ENCODE data around the gene PFKM. TPM values are rescaled to one million over a fixed set of nuclear protein-coding genes. Genes with fewer than 3 reads are reported as not detected.
A peak's percentile ranks its signal among the peaks of the same experiment; 100 is the strongest.

Gene PFKM
- total and polyA plus RNA-seq, 4 donors: 105 to 145 (median 130) TPM

DNA sequence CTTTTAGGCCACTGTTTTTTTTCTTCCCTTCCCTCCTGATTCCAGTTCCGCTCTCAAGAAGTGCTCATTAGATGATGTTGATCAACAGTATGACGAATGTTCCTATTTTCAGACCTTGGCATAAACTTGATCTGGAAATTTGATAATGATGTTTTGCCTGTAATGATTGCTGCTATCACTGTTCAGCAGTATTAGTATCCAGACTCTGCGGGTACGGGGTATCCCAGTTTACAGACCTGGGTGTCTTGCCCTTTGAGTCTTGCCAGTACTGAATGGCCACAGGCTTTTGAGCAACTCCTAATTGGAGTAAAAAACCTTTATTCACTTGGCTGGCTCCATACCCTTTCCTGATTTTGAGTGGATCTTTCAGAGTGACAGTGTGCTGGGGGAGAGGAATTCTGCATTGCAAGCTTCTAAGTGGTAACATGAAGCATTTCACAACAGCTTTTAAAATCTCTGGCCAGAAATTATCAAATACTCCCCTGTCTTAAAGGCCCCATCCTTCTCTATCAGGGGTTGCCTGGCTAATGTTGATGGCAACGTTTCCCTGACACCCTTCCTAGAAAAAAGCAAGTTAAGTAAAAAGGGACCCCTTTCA, 44.1 kb downstream of the PFKM start:
- Histone ChIP-seq H3K4me3 (ENCODE audit: low read depth, low read length) (no peak overlapping the region), H3K27ac (ENCODE audit: low read depth, low read length) (peak overlapping the region; percentile 54), H3K36me3 (ENCODE audit: control insufficient read depth, insufficient read depth, low read length) (no peaks in the 10 kb centered on the region), H3K4me1 (ENCODE audit: control insufficient read depth, insufficient read depth, low read length) (peaks cover 5% of the 10 kb centered on the region), H3K27me3 (ENCODE audit: control insufficient read depth, insufficient read depth, low read length) (no peaks in the 10 kb centered on the region), H3K9me3 (ENCODE audit: control insufficient read depth, insufficient read depth, low read length) (no peaks in the 10 kb centered on the region)
- peak in 1 of 6 donors; percentile 15 for DNase-seq (ENCODE audit: low read depth in 4 of 6, low spot score in 6 of 6)
- 80% methylated on average over 2 of the region's 5 CpGs for WGBS (ENCODE audit: insufficient coverage)

GRCh38 chr12:48164451-48164850, 45.3 kb downstream of the PFKM start:
- Histone ChIP-seq H3K36me3 (ENCODE audit: control insufficient read depth, insufficient read depth, low read length) (no peaks in the 10 kb centered on the region), H3K27me3 (ENCODE audit: control insufficient read depth, insufficient read depth, low read length) (no peaks in the 10 kb centered on the region), H3K9me3 (ENCODE audit: control insufficient read depth, insufficient read depth, low read length) (no peaks in the 10 kb centered on the region), H3K4me3 (ENCODE audit: low read depth, low read length) (no peak overlapping the region), H3K4me1 (ENCODE audit: control insufficient read depth, insufficient read depth, low read length) (peaks cover 5% of the 10 kb centered on the region), H3K27ac (ENCODE audit: low read depth, low read length) (peak overlapping the region; percentile 54)
- peak in 2 of 6 donors; percentile 53 to 54 for DNase-seq (ENCODE audit: low read depth in 4 of 6, low spot score in 6 of 6)
- WGBS (ENCODE audit: insufficient coverage): no CpG with 5 or more reads among the region's 2 CpGs

DNA sequence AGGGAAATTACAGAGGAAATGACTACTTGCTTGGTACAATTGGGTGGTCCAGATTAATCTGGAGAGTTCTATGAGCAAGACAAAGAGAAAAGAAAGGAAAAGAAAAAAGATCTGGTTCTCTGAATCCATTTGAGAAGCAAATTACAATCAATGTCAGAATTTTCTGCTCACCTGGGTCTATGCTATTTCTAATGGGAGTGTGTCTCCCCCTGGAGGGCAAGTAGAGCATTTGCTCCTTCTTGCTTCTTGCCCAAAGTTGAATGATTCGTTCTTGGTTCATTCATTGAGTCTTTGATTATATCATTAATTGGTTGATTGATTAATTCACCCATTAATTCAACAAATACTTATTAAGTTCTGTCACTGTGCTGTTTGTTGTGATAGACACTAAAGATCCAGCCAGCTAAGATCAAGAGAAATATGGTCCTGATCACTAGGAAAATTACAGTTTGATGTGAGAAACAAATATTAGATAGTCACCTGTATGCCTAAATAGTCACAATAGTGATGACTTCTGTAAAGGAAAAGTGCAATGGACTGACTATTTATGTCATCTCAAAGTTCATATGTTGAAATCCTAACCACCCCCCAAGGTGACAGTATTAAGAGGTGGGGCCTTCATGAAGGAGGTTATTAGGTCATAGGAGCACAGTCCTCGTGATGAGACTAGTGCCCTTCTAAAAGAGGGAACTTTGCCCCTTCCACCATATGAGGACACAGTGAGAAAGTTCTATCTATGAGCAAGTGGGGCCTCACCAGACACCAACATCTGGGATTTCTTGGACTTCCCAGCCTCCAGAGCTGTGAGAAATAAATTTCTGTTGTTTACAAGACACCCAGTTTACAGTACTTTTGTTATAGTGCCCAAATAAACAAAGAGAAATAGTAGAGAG, 46.2 kb downstream of the PFKM start:
- no peaks in the 10 kb centered on the region for H3K36me3 ChIP-seq (ENCODE audit: control insufficient read depth, insufficient read depth, low read length)
- H3K4me1 ChIP-seq (ENCODE audit: control insufficient read depth, insufficient read depth, low read length): peaks cover 5% of the 10 kb centered on the region
- H3K27me3 ChIP-seq (ENCODE audit: control insufficient read depth, insufficient read depth, low read length): no peaks in the 10 kb centered on the region
- WGBS (ENCODE audit: insufficient coverage): no CpG with 5 or more reads among the region's 2 CpGs
- peak in 2 of 6 donors; percentile 81 to 90 for DNase-seq (ENCODE audit: low read depth in 4 of 6, low spot score in 6 of 6)
- no peak overlapping the region for H3K4me3 ChIP-seq (ENCODE audit: low read depth, low read length)
- no peaks in the 10 kb centered on the region for H3K9me3 ChIP-seq (ENCODE audit: control insufficient read depth, insufficient read depth, low read length)
- H3K27ac ChIP-seq (ENCODE audit: low read depth, low read length): peak overlapping the region; percentile 42

GRCh38 chr12:48169011-48169410, 49.8 kb downstream of the PFKM start:
- no peak for DNase-seq (ENCODE audit: low read depth in 4 of 6, low spot score in 6 of 6)
- Histone ChIP-seq H3K36me3 (ENCODE audit: control insufficient read depth, insufficient read depth, low read length) (no peaks in the 10 kb centered on the region), H3K27ac (ENCODE audit: low read depth, low read length) (no peak overlapping the region), H3K9me3 (ENCODE audit: control insufficient read depth, insufficient read depth, low read length) (no peaks in the 10 kb centered on the region), H3K4me3 (ENCODE audit: low read depth, low read length) (no peak overlapping the region), H3K4me1 (ENCODE audit: control insufficient read depth, insufficient read depth, low read length) (no peaks in the 10 kb centered on the region), H3K27me3 (ENCODE audit: control insufficient read depth, insufficient read depth, low read length) (no peaks in the 10 kb centered on the region)
- 90% methylated on average over 15 of the region's 19 CpGs for WGBS (ENCODE audit: insufficient coverage)

DNA sequence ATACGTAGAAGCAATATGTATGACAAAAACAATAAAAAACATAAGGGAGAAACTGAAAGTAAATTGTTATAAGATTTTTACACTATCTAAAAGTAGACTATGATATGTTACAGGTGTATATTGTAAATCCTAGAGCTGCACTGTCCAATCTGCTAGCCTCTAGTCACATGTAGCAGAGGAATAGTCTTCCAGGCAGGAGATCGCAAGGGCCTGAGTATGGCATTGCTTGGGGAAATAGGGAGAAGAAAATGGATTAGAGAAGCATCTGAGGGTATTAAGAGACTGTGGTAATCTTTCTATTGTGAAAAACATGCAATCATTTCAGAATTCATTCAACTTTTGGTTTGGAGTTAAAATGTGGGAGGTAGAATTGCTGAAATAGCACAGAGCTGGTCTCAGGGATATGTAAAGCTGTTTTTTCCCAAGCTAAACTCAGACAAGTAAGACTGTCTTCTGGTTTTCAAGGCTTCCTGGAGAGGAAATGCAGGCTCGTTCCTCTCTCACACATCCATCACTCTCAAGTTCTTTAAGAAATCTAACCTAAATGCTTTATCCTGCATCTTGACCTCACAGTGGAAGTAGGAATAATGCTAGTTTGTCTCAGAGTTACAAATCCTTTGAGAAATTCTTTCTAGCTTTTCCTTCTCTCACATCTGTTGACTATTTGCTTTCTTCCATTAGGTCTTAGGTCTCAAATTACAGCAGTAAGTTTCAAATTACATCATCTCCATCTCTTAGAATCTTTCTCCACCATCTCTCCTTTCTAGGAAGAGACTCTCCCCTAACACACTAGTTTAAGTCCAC, 56.7 kb downstream of the PFKM start:
- H3K4me1 ChIP-seq (ENCODE audit: control insufficient read depth, insufficient read depth, low read length): no peaks in the 10 kb centered on the region
- no peaks in the 10 kb centered on the region for H3K9me3 ChIP-seq (ENCODE audit: control insufficient read depth, insufficient read depth, low read length)
- no peaks in the 10 kb centered on the region for H3K27me3 ChIP-seq (ENCODE audit: control insufficient read depth, insufficient read depth, low read length)
- DNase-seq (ENCODE audit: low read depth in 4 of 6, low spot score in 6 of 6): no peak
- 100% methylated on average over 1 of the region's 3 CpGs for WGBS (ENCODE audit: insufficient coverage)
- H3K27ac ChIP-seq (ENCODE audit: low read depth, low read length): no peak overlapping the region
- H3K4me3 ChIP-seq (ENCODE audit: low read depth, low read length): no peak overlapping the region
- H3K36me3 ChIP-seq (ENCODE audit: control insufficient read depth, insufficient read depth, low read length): no peaks in the 10 kb centered on the region

GRCh38 chr12:48176417-48176751, 57.2 kb downstream of the PFKM start:
- H3K27me3 ChIP-seq (ENCODE audit: control insufficient read depth, insufficient read depth, low read length): no peaks in the 10 kb centered on the region
- no peaks in the 10 kb centered on the region for H3K9me3 ChIP-seq (ENCODE audit: control insufficient read depth, insufficient read depth, low read length)
- H3K4me1 ChIP-seq (ENCODE audit: control insufficient read depth, insufficient read depth, low read length): no peaks in the 10 kb centered on the region
- H3K27ac ChIP-seq (ENCODE audit: low read depth, low read length): no peak overlapping the region
- no peak overlapping the region for H3K4me3 ChIP-seq (ENCODE audit: low read depth, low read length)
- no peak for DNase-seq (ENCODE audit: low read depth in 4 of 6, low spot score in 6 of 6)
- no peaks in the 10 kb centered on the region for H3K36me3 ChIP-seq (ENCODE audit: control insufficient read depth, insufficient read depth, low read length)

DNA sequence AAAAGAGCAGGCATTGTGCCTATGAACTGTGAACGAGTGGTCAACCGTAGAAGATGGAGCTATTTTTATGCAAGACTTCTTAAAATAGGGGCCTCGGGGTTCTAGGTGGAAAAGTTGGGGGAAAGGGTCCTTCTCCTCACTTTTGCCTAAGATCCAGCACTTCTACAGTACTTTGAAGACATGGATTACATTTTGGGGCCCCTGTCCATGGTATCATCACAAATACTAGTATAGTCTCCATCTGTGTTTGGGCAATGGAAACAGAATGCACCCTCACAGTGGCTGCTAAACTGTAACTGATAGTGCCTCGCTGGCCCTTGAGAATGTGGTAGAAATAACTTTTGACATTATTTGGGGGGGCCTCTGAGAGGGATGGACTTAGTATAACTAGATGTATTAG, 58.8 kb downstream of the PFKM start:
- no peak overlapping the region for H3K4me3 ChIP-seq (ENCODE audit: low read depth, low read length)
- DNase-seq (ENCODE audit: low read depth in 4 of 6, low spot score in 6 of 6): no peak
- no peak overlapping the region for H3K27ac ChIP-seq (ENCODE audit: low read depth, low read length)
- no peaks in the 10 kb centered on the region for H3K9me3 ChIP-seq (ENCODE audit: control insufficient read depth, insufficient read depth, low read length)
- peaks cover 4% of the 10 kb centered on the region for H3K4me1 ChIP-seq (ENCODE audit: control insufficient read depth, insufficient read depth, low read length)
- no peaks in the 10 kb centered on the region for H3K36me3 ChIP-seq (ENCODE audit: control insufficient read depth, insufficient read depth, low read length)
- no peaks in the 10 kb centered on the region for H3K27me3 ChIP-seq (ENCODE audit: control insufficient read depth, insufficient read depth, low read length)
- WGBS (ENCODE audit: insufficient coverage): no CpG with 5 or more reads among the region's 4 CpGs

DNA sequence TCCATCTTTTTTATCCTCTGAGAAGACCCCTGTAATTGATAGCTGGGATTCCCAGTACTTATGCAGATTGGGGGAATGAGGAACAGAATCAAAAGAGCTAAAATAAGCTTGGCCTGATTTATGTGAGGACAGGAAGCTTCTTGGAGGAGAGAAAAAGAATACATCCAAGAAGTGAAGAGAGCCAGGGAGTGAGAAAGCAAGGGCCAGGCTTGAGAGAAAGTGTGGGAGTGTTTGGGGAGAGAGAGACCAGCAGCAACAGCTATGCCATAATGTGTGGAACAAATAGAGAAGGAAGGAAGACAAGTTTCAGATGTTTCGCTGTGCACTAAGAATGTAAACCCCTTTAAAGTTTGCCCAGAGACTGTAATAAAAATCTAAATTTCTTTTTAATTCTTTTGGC, 60.3 kb downstream of the PFKM start:
- Histone ChIP-seq H3K9me3 (ENCODE audit: control insufficient read depth, insufficient read depth, low read length) (no peaks in the 10 kb centered on the region), H3K27ac (ENCODE audit: low read depth, low read length) (no peak overlapping the region), H3K36me3 (ENCODE audit: control insufficient read depth, insufficient read depth, low read length) (no peaks in the 10 kb centered on the region), H3K27me3 (ENCODE audit: control insufficient read depth, insufficient read depth, low read length) (no peaks in the 10 kb centered on the region), H3K4me1 (ENCODE audit: control insufficient read depth, insufficient read depth, low read length) (peaks cover 14% of the 10 kb centered on the region), H3K4me3 (ENCODE audit: low read depth, low read length) (no peak overlapping the region)
- no CpG with 5 or more reads among the region's 1 CpG for WGBS (ENCODE audit: insufficient coverage)
- DNase-seq (ENCODE audit: low read depth in 4 of 6, low spot score in 6 of 6): no peak

DNA sequence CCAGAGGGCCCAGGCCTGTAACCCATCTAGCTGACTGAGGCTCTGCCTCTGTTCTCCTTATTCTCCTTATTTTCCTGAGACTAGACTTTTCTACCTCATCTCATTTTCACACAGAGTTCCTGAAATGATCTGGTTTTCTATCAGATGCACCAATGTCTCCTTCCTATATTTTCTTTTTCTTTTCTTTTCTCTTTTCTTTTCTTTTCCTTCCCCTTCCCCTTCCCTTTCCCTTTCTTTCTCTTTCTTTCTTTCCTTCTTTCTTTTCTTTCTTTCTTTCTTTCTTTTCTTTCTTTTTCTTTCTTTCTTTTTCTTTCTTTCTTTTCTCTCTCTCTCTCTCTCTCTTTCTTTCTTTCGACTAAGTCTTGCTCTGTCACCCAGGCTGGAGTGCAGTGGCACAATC, 61.3 kb downstream of the PFKM start:
- Histone ChIP-seq H3K27me3 (ENCODE audit: control insufficient read depth, insufficient read depth, low read length) (no peaks in the 10 kb centered on the region), H3K4me1 (ENCODE audit: control insufficient read depth, insufficient read depth, low read length) (peaks cover 21% of the 10 kb centered on the region), H3K36me3 (ENCODE audit: control insufficient read depth, insufficient read depth, low read length) (no peaks in the 10 kb centered on the region), H3K27ac (ENCODE audit: low read depth, low read length) (no peak overlapping the region), H3K4me3 (ENCODE audit: low read depth, low read length) (no peak overlapping the region), H3K9me3 (ENCODE audit: control insufficient read depth, insufficient read depth, low read length) (no peaks in the 10 kb centered on the region)
- no peak for DNase-seq (ENCODE audit: low read depth in 4 of 6, low spot score in 6 of 6)
- 100% methylated on average over 1 of the region's 1 CpG for WGBS (ENCODE audit: insufficient coverage)

Measured in spinal cord (tissue), 10 donors.